Activated T-helper 2 cell treated with anti-CD3 and anti-CD28 coated beads, Interferon-gamma antibody, Interleukin-2, Interleukin-4, amounts not matched to agents 10 μg/mL and 5 μg/mL and 100 μg/mL, durations not matched to agents 14 hours and 24 hours and 36 hours (primary cell): ENCODE measurements around the gene ARMC5. TPM values are rescaled to one million over a fixed set of nuclear protein-coding genes. Genes with fewer than 3 reads are reported as not detected.

Experiments
- DNase-seq: peaks from one replicate; pipeline ENCODE4 v3.0.0; 2021; ENCODE audit warnings: low spot score
- H3K27ac Mint-ChIP-seq: one replicate; pipeline ENCODE4 v1.8.0; 2021; ENCODE audit warnings: mixed read lengths
- H3K27me3 Mint-ChIP-seq: one replicate; pipeline ENCODE4 v1.8.0; 2021; ENCODE audit warnings: low read depth, mixed read lengths
- H3K36me3 Mint-ChIP-seq: one replicate; pipeline ENCODE4 v1.8.0; 2021; ENCODE audit warnings: low read depth, mixed read lengths
- H3K4me1 Mint-ChIP-seq: one replicate; pipeline ENCODE4 v1.8.0; 2021; ENCODE audit warnings: low read depth, mixed read lengths
- H3K4me3 Mint-ChIP-seq: one replicate; pipeline ENCODE4 v1.8.0; 2021; ENCODE audit warnings: low read depth, mild to moderate bottlenecking, moderate library complexity, mixed read lengths
- H3K9me3 Mint-ChIP-seq: one replicate; pipeline ENCODE4 v1.8.0; 2021; ENCODE audit warnings: mixed read lengths
- intact Hi-C: fragments of 100-400 bp; cut with micrococcal nuclease; formaldehyde crosslinking; loops from one replicate; pipeline ENCODE4 v1.15.1; 2023
- total RNA-seq: library from RNA; stranded (reverse); gene quantifications from 2 replicates; pipeline ENCODE4 v1.2.3, GENCODE V29; 2022

The ARMC5 gene
- total RNA-seq, 1 donor from 2014 or later = 10.5 TPM

DNA sequence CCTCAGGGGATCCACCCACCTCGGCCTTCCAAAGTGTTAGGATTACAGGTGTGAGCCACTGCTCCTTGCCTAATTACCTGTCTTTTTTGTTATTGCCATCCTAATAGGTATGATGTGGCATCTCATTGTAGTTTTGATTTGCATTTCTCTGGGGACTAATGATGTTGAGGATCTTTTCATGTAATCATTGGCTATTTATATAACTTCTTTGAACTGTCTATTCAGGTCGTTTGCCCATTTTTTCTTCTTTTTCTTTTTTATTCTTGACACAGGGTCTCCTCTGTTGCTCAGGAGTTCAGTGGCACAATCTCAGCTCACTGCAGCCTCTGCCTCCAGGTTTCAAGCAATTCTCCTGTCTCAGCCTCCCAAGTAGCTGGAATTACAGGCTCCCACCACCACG, 11.3 kb downstream of the ARMC5 start:
- H3K27ac Mint-ChIP-seq = no peak overlapping the region
- peaks cover 27% of the 10 kb centered on the region for H3K27me3 Mint-ChIP-seq
- no peaks in the 10 kb centered on the region for H3K9me3 Mint-ChIP-seq
- H3K36me3 Mint-ChIP-seq = peaks cover 12% of the 10 kb centered on the region
- intact Hi-C loops = no loop called here
- DNase-seq = no peak
- peaks cover 10% of the 10 kb centered on the region for H3K4me1 Mint-ChIP-seq
- no peak overlapping the region for H3K4me3 Mint-ChIP-seq

- Mint-ChIP-seq H3K36me3 (peaks cover 8% of the 10 kb centered on the region), H3K27me3 (peaks cover 33% of the 10 kb centered on the region), H3K27ac (no peak overlapping the region), H3K4me1 (peaks cover 14% of the 10 kb centered on the region), H3K9me3 (no peaks in the 10 kb centered on the region), H3K4me3 (peak overlapping the region; percentile 11)
- intact Hi-C loops = no loop called here
- DNase-seq = no peak
Measured at GRCh38 chr16:31471241-31471874, 12.1 kb downstream of the ARMC5 start.

DNA sequence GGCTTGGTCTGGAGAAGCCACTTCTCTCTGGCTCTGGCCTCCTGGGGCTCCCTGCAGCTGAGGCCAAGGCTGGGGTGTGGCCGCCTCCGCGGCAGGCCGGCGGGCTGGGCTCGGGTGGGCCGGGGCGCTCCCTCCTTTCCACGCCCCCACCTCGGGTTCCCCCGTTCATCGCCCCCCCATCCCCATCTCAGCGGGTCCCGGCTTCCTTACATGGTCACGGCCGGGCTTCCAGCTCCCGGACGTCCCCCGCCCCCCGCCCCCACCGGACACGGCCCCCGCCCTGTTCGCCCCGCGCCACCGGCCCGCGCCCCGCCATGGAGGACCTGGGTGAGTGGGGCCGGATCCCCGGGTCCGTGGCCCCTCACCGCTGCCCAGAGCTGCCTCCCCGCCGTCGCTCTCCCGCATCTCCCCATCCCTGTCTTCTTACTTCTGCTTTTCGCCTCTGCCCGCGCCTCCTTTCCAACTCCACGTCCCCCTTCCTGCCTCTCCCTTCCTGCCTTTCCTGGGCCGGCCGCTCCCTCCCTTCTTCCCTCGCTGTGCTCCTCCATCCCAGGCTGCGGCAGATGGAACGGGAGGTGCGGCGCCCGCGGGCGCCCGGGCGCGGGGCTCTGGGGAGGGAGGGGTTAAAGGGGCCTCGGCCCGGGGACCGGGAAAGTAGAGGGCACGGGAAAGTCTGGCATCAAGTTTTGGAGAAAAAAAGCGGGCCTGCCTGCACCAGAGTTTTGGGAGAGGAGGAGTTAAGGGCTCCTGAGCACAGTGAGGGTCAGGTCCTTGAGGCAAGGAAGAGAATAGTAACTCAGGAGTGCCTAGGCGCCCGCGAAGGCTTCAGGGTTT, 12.8 kb downstream of the ARMC5 start, which contains the start of gene TGFB1I1:
Gene TGFB1I1 (plus strand): TSS at position 278 of the 834 bp plus-strand sequence. CDS start 37 bp downstream, at position 315.
- no peak for DNase-seq
- Mint-ChIP-seq H3K9me3 (no peaks in the 10 kb centered on the region), H3K4me3 (peak within 1 kb of the TSS; percentile 56), H3K36me3 (peaks cover 3% of the 10 kb centered on the region), H3K27me3 (peaks cover 34% of the 10 kb centered on the region), H3K4me1 (peaks cover 13% of the 10 kb centered on the region), H3K27ac (no peak within 1 kb of the TSS)
- intact Hi-C loops = no loop called here

DNA sequence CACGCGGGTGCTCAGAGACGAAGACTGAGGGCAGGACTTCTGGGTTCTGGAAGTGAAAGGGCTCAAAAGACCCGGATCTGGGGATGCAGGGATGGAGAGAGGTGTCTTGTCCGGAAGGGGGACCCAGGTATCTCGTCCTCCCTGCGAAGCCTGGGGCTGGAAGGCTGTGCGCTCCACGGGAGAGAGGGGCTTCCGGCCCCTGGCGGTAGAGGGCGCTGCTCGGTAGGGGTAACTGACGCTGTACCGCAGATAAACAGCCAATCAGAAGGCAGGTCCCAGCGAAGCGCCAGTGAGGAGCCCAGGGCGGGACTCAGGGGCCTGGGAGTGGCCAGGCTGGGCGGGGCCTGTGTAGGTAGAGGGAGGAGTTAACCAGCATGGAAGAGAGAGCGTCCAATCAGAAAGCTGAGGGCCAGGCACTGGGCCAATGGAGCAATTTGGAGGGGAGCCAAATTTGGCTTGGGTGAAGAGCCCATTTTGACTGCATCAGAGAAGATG, 13.5 kb downstream of the ARMC5 start:
- intact Hi-C loops = no loop called here
- Mint-ChIP-seq H3K36me3 (no peaks in the 10 kb centered on the region), H3K4me3 (peak overlapping the region; percentile 26), H3K27ac (no peak overlapping the region), H3K27me3 (peaks cover 34% of the 10 kb centered on the region), H3K9me3 (no peaks in the 10 kb centered on the region), H3K4me1 (peaks cover 10% of the 10 kb centered on the region)
- DNase-seq = no peak

- peaks cover 15% of the 10 kb centered on the region for H3K4me1 Mint-ChIP-seq
- peaks cover 36% of the 10 kb centered on the region for H3K27me3 Mint-ChIP-seq
- no peaks in the 10 kb centered on the region for H3K36me3 Mint-ChIP-seq
- no peak overlapping the region for H3K27ac Mint-ChIP-seq
- DNase-seq = no peak
- H3K9me3 Mint-ChIP-seq = no peaks in the 10 kb centered on the region
- H3K4me3 Mint-ChIP-seq = no peak overlapping the region
- intact Hi-C loops = no loop called here
Measured at GRCh38 chr16:31473264-31473984, 14.1 kb downstream of the ARMC5 start.

GRCh38 chr16:31474173-31474714, 14.9 kb downstream of the ARMC5 start:
- DNase-seq = no peak
- H3K9me3 Mint-ChIP-seq = no peaks in the 10 kb centered on the region
- H3K27ac Mint-ChIP-seq = no peak overlapping the region
- intact Hi-C loops = no loop called here
- H3K4me3 Mint-ChIP-seq = no peak overlapping the region
- peaks cover 36% of the 10 kb centered on the region for H3K27me3 Mint-ChIP-seq
- H3K36me3 Mint-ChIP-seq = no peaks in the 10 kb centered on the region
- peaks cover 15% of the 10 kb centered on the region for H3K4me1 Mint-ChIP-seq

GRCh38 chr16:31474773-31475738, 15.8 kb downstream of the ARMC5 start:
- no peak overlapping the region for H3K27ac Mint-ChIP-seq
- no peaks in the 10 kb centered on the region for H3K36me3 Mint-ChIP-seq
- intact Hi-C loops = no loop called here
- DNase-seq = no peak
- H3K27me3 Mint-ChIP-seq = peaks cover 41% of the 10 kb centered on the region
- H3K4me3 Mint-ChIP-seq = no peak overlapping the region
- peaks cover 15% of the 10 kb centered on the region for H3K4me1 Mint-ChIP-seq
- no peaks in the 10 kb centered on the region for H3K9me3 Mint-ChIP-seq

GRCh38 chr16:31475946-31476302, 16.6 kb downstream of the ARMC5 start:
- Mint-ChIP-seq H3K27me3 (peaks cover 41% of the 10 kb centered on the region), H3K36me3 (no peaks in the 10 kb centered on the region), H3K4me1 (peaks cover 15% of the 10 kb centered on the region), H3K9me3 (no peaks in the 10 kb centered on the region), H3K4me3 (peak overlapping the region; percentile 83), H3K27ac (no peak overlapping the region)
- intact Hi-C loops = no loop called here
- DNase-seq = no peak

GRCh38 chr16:31476303-31477219, 17.3 kb downstream of the ARMC5 start:
- Mint-ChIP-seq H3K4me1 (peaks cover 15% of the 10 kb centered on the region), H3K27ac (no peak overlapping the region), H3K9me3 (no peaks in the 10 kb centered on the region), H3K4me3 (peak overlapping the region; percentile 83), H3K27me3 (peaks cover 39% of the 10 kb centered on the region), H3K36me3 (no peaks in the 10 kb centered on the region)
- intact Hi-C loops = loop anchor here (1.0 kb wide), 1 partner anchor 17 kb away; the partner anchor contains the start of gene ARMC5
- DNase-seq = peak; percentile 72

GRCh38 chr16:31477220-31478216, 18.2 kb downstream of the ARMC5 start:
- Mint-ChIP-seq H3K27me3 (peaks cover 41% of the 10 kb centered on the region), H3K36me3 (no peaks in the 10 kb centered on the region), H3K4me3 (peak overlapping the region; percentile 78), H3K4me1 (peaks cover 15% of the 10 kb centered on the region), H3K9me3 (no peaks in the 10 kb centered on the region), H3K27ac (no peak overlapping the region)
- intact Hi-C loops = loop anchor here (1.0 kb wide), 1 partner anchor 18 kb away; the partner anchor contains the start of gene ARMC5
- no peak for DNase-seq
